Measurements from ENCODE around the gene RAD51B. TPM values are rescaled to one million over a fixed set of nuclear protein-coding genes. Genes with fewer than 3 reads are reported as not detected.

Gene RAD51B
- total RNA-seq, 3 donors from 2014 or later, result 10.6 to 77.6 (median 33.8) TPM

DNA sequence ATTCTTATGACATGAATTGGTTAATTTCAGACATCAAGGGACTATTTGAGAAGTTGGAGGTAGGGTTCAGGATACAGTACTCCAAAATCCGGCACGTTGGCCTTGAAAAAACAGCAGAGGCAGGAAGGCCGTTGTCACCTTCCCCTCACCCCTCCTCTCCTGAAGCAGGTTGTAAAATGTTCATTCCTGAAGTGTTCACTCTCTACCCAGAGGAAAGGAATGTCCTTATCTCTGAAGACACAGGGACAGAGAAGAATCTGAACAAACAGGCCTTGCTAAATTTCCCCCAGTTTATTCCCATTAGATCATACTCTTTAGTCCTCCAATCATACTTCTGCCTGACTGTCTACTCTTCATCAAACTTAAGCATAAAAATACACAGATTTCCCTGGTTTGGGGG is 659.7 kb downstream of the RAD51B start:
- Histone ChIP-seq H3K27ac (no peak overlapping the region), H3K4me3 (no peak overlapping the region), H3K36me3 (no peaks in the 10 kb centered on the region), H3K9me3 (no peaks in the 10 kb centered on the region), H3K4me1 (no peaks in the 10 kb centered on the region), H3K27me3 (no peaks in the 10 kb centered on the region)
- intact Hi-C loops (cut with DNase I; ENCODE audit: low total_unique reads), result no loop called here
- DNase-seq (ENCODE audit: low spot score in 2 of 2), result no peak
- TF ChIP-seq POLR2AphosphoS5 (IDR thresholded peaks at IDR 0.05), result no peak
- TF ChIP-seq POLR2A (IDR thresholded peaks at IDR 0.05), result no peak
- TF ChIP-seq, protein P1, sequence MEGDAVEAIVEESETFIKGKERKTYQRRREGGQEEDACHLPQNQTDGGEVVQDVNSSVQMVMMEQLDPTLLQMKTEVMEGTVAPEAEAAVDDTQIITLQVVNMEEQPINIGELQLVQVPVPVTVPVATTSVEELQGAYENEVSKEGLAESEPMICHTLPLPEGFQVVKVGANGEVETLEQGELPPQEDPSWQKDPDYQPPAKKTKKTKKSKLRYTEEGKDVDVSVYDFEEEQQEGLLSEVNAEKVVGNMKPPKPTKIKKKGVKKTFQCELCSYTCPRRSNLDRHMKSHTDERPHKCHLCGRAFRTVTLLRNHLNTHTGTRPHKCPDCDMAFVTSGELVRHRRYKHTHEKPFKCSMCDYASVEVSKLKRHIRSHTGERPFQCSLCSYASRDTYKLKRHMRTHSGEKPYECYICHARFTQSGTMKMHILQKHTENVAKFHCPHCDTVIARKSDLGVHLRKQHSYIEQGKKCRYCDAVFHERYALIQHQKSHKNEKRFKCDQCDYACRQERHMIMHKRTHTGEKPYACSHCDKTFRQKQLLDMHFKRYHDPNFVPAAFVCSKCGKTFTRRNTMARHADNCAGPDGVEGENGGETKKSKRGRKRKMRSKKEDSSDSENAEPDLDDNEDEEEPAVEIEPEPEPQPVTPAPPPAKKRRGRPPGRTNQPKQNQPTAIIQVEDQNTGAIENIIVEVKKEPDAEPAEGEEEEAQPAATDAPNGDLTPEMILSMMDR (IDR thresholded peaks at IDR 0.05), result no peak

DNA sequence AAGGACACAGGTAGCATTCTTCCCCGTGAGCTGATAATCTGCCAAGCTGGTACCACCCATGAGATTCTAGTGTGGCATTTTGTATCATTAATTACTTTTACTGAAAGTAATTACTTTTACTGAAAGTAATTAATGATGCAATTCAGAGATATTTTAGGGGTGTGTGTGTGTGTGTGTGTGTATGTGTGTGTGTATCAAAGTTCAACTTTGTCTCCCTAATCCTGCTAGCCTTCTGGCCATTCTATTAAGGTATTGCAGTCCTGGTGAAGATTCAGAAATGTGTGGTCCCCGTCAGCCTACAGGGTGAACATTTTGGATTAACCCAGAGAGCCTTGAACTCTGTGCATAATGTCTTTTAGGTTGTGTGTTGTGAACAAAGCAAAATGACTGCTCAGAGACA is 662.4 kb downstream of the RAD51B start:
- no peak overlapping the region for H3K4me3 ChIP-seq
- H3K27me3 ChIP-seq, result no peaks in the 10 kb centered on the region
- H3K36me3 ChIP-seq, result no peaks in the 10 kb centered on the region
- H3K27ac ChIP-seq, result no peak overlapping the region
- intact Hi-C loops (cut with DNase I; ENCODE audit: low total_unique reads), result loop anchor here (5.0 kb wide), 1 partner anchor 640 kb away; no protein-coding TSS in a partner anchor
- H3K4me1 ChIP-seq, result no peaks in the 10 kb centered on the region
- TF ChIP-seq POLR2AphosphoS5 (IDR thresholded peaks at IDR 0.05), result no peak
- TF ChIP-seq, protein P1 (IDR thresholded peaks at IDR 0.05), result no peak
- TF ChIP-seq POLR2A (IDR thresholded peaks at IDR 0.05), result no peak
- DNase-seq (ENCODE audit: low spot score in 2 of 2), result no peak
- H3K9me3 ChIP-seq, result no peaks in the 10 kb centered on the region

GRCh38 chr14:68482772-68483395 is 663.3 kb downstream of the RAD51B start:
- no peak for DNase-seq (ENCODE audit: low spot score in 2 of 2)
- Histone ChIP-seq H3K27ac (no peak overlapping the region), H3K9me3 (no peaks in the 10 kb centered on the region), H3K36me3 (no peaks in the 10 kb centered on the region), H3K4me1 (no peaks in the 10 kb centered on the region), H3K27me3 (no peaks in the 10 kb centered on the region), H3K4me3 (no peak overlapping the region)
- TF ChIP-seq, protein P1 (IDR thresholded peaks at IDR 0.05), result no peak
- TF ChIP-seq POLR2AphosphoS5 (IDR thresholded peaks at IDR 0.05), result no peak
- TF ChIP-seq POLR2A (IDR thresholded peaks at IDR 0.05), result no peak
- intact Hi-C loops (cut with DNase I; ENCODE audit: low total_unique reads), result loop anchor here (5.0 kb wide), 1 partner anchor 641 kb away; no protein-coding TSS in a partner anchor

DNA sequence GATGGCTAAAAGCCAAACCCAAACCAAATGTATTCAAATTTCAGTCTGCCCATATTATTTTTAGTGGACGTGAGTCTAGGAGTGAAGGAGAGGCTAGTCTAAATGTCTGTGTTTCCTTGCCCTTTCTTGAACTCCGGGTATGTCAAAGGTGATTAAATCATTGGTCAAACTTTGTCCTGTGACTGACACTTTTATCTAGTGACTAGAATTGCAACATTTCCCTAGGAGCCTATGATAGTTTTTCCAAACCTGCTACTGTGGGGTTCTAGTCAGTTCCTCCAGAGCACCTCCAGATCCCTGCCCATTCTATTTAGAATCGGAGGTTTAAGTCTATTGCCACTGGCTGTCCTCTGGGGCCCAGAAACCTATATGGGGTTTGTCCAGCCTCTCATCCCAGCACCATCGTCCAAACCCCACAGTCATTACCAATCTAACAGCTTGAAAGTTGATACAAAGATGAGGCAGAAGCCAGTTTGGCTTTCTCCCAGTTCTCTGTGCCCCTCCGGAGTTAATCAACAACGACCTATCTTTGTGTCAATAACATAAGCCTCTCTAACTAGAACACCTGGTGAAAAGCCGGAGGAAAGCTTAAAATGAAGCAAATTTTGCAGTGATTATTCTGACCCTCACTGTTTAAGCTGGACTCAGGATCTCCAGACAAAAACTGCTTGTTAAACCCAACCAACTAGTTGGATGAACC is 666.6 kb downstream of the RAD51B start:
- Histone ChIP-seq H3K4me3 (no peak overlapping the region), H3K4me1 (no peaks in the 10 kb centered on the region), H3K27me3 (no peaks in the 10 kb centered on the region), H3K9me3 (no peaks in the 10 kb centered on the region), H3K36me3 (no peaks in the 10 kb centered on the region), H3K27ac (no peak overlapping the region)
- DNase-seq (ENCODE audit: low spot score in 2 of 2), result no peak
- TF ChIP-seq, protein P1 (IDR thresholded peaks at IDR 0.05), result no peak
- TF ChIP-seq POLR2A (IDR thresholded peaks at IDR 0.05) (no peak), POLR2AphosphoS5 (IDR thresholded peaks at IDR 0.05) (no peak)
- intact Hi-C loops (cut with DNase I; ENCODE audit: low total_unique reads), result no loop called here

- Histone ChIP-seq H3K4me1 (no peaks in the 10 kb centered on the region), H3K4me3 (no peak overlapping the region), H3K27ac (no peak overlapping the region), H3K27me3 (no peaks in the 10 kb centered on the region), H3K36me3 (no peaks in the 10 kb centered on the region), H3K9me3 (no peaks in the 10 kb centered on the region)
- no peak for DNase-seq (ENCODE audit: low spot score in 2 of 2)
- no peak for TF ChIP-seq POLR2A (IDR thresholded peaks at IDR 0.05)
- TF ChIP-seq, protein P1 (IDR thresholded peaks at IDR 0.05), result no peak
- TF ChIP-seq POLR2AphosphoS5 (IDR thresholded peaks at IDR 0.05), result no peak
- intact Hi-C loops (cut with DNase I; ENCODE audit: low total_unique reads), result no loop called here
These were observed 667.2 kb downstream of the RAD51B start for GRCh38 chr14:68486809-68487208.
